Activated CD8-positive, alpha-beta T cell treated with anti-CD3 and anti-CD28 coated beads, Interleukin-2, amount 10 ng/mL, durations not matched to agents 7 days and 5 days (primary cell): ENCODE data around the gene GSE1. TPM values are rescaled to one million over a fixed set of nuclear protein-coding genes. Genes with fewer than 3 reads are reported as not detected.

Experiments
- ATAC-seq: fragments of 150-1000 bp; cut with Tn5 transposase; one replicate; pipeline ENCODE4 v1.10.0; 2021; ENCODE audit warnings: moderate library complexity
- CTCF ChIA-PET: fragments of 350-600 bp; sonication (Branson Sonifier 250); formaldehyde crosslinking; loops from one replicate; lab custom pipeline; 2021; ENCODE audit warnings: antibody characterized with exemption; lab: Charles Lee
- POLR2A ChIA-PET: fragments of 350-600 bp; sonication (Branson Sonifier 250); formaldehyde crosslinking; loops from one replicate; lab custom pipeline; 2021; ENCODE audit warnings: antibody characterized with exemption; lab: Charles Lee
- DNase-seq: peaks from one replicate; pipeline ENCODE4 v3.0.0-alpha.2; 2020
- H3K27ac Mint-ChIP-seq: one replicate; pipeline ENCODE4 v1.8.0; 2021; ENCODE audit warnings: mild to moderate bottlenecking, mixed read lengths
- H3K27me3 Mint-ChIP-seq: one replicate; pipeline ENCODE4 v1.8.0; 2021; ENCODE audit warnings: low read depth, mixed read lengths
- H3K36me3 Mint-ChIP-seq: one replicate; pipeline ENCODE4 v1.8.0; 2021; ENCODE audit warnings: low read depth, mixed read lengths
- H3K4me1 Mint-ChIP-seq: one replicate; pipeline ENCODE4 v1.8.0; 2021; ENCODE audit warnings: low read depth, mixed read lengths
- H3K4me3 Mint-ChIP-seq: one replicate; pipeline ENCODE4 v1.8.0; 2021; ENCODE audit warnings: mild to moderate bottlenecking, mixed read lengths
- H3K9me3 Mint-ChIP-seq: one replicate; pipeline ENCODE4 v1.8.0; 2022; ENCODE audit warnings: mixed read lengths; ENCODE audit not compliant: insufficient read depth
- total RNA-seq, 2 experiments: library from RNA; stranded (reverse); gene quantifications; one replicate each; pipeline ENCODE4 v1.2.3, GENCODE V29; 2021

The GSE1 gene
- total RNA-seq, 2 experiments from 2014 or later, result 48.9 to 51.4 TPM

DNA sequence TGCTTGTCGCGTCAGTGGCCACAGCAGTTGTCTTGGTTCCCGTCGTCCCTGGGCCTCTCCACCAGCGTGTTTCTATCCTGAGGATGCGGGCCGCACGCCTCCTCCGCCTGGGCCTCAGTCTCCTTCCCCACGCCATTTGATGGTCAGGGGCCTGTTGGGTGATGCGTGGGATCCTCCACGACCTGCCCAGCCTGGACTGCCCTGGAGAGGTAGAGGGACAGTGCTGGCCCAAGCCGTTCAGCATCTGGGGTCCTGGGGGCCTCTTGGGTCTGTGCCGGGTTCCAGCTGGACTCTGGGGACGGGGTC lies 20.3 kb downstream of the GSE1 start:
- Mint-ChIP-seq H3K27ac (no peak overlapping the region), H3K4me3 (no peak overlapping the region), H3K36me3 (peaks cover 20% of the 10 kb centered on the region), H3K4me1 (peaks cover 9% of the 10 kb centered on the region), H3K9me3 (peaks cover 16% of the 10 kb centered on the region), H3K27me3 (no peaks in the 10 kb centered on the region)
- ChIA-PET POLR2A (no interaction called here), CTCF (no interaction called here)
- DNase-seq (no peak), ATAC-seq (no peak)

DNA sequence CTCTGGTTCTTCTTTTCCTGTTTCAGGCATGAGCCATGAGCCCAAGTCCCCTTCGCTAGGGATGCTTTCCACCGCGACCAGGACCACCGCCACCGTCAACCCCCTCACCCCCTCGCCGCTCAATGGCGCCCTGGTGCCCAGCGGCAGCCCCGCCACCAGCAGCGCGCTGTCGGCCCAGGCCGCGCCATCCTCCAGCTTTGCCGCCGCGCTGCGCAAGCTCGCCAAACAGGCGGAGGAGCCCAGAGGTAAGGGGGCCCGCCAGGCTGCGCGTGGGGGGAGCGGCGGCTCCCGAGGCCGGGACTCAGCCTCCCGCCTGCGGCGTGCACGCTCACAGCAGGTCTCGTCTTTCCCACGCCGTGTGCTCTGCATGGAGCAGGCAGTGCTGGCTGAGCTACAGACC lies 20.8 kb downstream of the GSE1 start:
- Mint-ChIP-seq H3K4me3 (no peak overlapping the region), H3K4me1 (peaks cover 6% of the 10 kb centered on the region), H3K36me3 (peaks cover 15% of the 10 kb centered on the region), H3K9me3 (peaks cover 11% of the 10 kb centered on the region), H3K27ac (no peak overlapping the region), H3K27me3 (no peaks in the 10 kb centered on the region)
- ATAC-seq (no peak), DNase-seq (no peak)
- ChIA-PET POLR2A (no interaction called here), CTCF (no interaction called here)

DNA sequence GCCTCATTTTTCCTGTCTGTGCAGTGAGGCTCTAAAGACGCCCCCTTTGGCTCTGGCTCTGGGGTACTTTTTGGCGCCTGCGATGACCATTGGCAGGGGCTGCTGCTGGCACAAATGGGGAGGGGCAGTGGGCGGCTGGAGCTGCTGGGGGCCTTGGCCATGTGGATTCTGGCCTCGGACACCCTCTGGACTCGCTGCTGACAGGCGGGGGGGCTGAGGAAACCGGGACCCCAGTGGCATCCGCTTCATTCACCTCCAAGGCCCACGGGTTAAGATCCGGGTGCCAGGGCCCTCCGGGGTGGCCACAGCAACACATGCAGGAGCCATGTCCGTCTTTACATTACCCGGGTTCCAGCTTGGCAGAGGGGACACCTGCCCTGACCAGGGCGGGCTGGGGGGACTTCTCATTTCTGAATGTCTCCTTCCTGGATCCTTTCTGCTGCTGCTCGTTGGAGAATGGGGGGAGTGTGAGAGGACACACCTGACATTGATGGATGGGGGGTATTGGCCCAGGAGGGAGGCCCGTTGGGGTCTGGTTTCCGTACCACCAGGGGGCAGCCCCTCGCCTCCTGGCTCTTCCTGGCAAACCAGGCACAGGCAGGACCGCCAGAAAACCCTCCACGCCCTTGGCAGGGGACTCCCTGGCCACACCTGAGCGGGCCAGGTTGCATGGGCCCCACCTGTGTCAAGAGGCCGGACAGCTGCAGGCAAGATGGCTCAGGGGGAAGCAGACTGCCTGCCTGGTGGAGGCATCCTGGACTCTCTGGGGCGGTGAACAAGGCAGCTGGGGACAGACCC lies 21.8 kb downstream of the GSE1 start:
- Mint-ChIP-seq H3K36me3 (peaks cover 5% of the 10 kb centered on the region), H3K9me3 (peaks cover 1% of the 10 kb centered on the region), H3K27ac (no peak overlapping the region), H3K4me1 (peaks cover 3% of the 10 kb centered on the region), H3K4me3 (no peak overlapping the region), H3K27me3 (no peaks in the 10 kb centered on the region)
- DNase-seq, result no peak
- ChIA-PET CTCF (interaction anchor here (1.0 kb wide), 1 partner anchor 19 kb away, joined by 3 read pairs; no protein-coding TSS in a partner anchor), POLR2A (interaction anchor here (0.6 kb wide), 2 partner anchors 14 to 15 kb away, joined by 3 read pairs; no protein-coding TSS in a partner anchor)
- ATAC-seq, result no peak

DNA sequence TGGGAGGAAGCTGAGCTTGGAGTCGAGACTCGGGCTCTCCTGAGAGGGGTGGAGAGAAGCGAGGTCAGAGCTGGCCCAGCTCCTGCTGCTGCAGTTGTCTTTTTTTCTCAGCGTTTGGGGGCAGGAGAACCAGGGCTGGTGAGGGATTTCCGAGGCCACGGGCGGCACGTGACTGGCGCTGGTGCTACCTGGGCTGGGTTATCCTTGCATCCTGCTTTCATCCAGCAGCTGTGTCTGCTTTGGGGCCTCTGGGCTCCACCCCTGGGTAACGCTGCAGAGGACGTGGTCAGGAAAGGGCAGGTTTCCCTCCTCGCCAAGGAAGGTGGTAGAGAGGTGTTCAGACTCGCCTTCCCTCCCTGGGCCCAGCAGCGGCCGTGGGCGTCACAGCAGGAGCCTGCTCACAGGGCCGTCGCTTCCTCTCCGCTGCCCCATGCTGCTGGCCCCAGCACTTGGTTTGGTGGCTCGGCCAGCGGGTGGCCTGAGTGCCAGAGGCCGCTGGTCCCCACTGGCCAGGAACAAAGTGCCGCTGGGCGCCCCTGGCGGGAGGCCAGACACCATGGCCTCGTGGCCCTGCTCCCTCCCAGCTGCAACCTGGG lies 22.5 kb downstream of the GSE1 start:
- CTCF ChIA-PET, result interaction anchor here (3.2 kb wide), 1 partner anchor 20 kb away, joined by 9 read pairs; no protein-coding TSS in a partner anchor
- Mint-ChIP-seq H3K27me3 (no peaks in the 10 kb centered on the region), H3K4me3 (no peak overlapping the region), H3K27ac (no peak overlapping the region), H3K4me1 (peaks cover 3% of the 10 kb centered on the region), H3K36me3 (peaks cover under 1% of the 10 kb centered on the region), H3K9me3 (no peaks in the 10 kb centered on the region)
- POLR2A ChIA-PET, result interaction anchor here (0.6 kb wide), 1 partner anchor 14 kb away, joined by 3 read pairs; no protein-coding TSS in a partner anchor
- ATAC-seq (no peak), DNase-seq (no peak)

DNA sequence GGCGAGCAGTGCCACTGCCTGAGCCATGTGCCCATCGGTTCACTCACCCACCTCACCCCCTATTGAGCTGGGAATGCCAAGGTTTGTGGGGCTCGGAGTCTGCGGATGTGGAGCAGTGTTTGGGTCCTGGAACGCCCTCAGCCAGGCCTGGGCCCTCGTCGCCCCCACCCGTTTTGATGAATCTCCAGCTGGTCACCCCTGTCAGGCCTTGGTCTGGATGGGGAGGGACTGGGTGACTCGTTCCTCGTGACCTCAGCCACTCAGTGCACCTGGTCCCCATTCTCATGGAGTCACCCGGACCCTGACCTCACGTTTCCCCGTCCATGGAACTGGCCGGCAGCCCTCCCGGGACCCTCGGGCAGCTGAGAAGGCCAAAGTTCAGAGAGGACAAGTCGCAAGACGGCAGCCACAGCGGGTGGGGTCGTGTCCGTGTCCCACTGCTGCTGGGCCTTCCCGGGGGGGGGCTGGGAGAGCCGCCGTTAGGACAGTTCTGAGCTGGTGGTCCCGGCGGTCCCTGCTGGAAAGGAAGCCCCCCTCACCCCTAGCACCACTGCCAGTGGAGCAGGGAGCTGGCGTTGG lies 23.2 kb downstream of the GSE1 start:
- ChIA-PET POLR2A (no interaction called here), CTCF (interaction anchor here (3.2 kb wide), 1 partner anchor 20 kb away, joined by 9 read pairs; no protein-coding TSS in a partner anchor)
- DNase-seq, result no peak

DNA sequence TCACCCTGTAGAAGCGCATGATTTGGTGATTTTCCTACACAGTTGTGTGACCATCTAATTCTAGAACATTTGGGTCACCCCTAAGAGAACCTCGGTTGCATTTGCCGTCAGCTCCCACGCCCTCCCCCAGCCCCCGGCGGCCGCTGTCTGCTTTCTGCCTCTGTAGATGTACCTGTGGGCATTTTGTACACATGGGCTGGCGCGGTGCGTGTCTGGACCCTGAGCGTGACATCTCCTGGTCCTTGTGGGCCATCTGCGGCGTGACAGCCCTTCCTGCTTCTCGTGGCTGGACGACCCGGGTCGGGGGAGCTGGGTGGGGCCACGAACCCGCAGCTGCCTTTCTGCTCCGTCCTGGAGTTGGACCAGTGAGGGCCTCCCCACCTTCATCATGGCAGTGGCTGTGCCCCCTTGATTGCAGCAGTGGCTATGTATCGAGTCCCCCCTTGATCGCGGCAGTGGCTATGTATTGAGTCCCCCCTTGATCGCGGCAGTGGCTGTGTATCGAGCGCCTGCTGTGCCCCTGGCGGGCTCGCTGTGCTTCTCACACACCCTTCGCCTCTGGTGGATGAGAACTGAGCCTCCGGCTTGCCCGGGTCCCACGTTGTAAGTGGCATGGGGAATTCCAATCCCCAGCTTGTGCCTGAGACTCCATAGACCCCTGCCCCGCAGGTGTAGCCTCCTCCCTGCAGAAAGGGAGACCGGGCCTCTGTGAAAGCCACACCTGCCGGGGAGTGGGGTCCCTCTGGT lies 24.1 kb downstream of the GSE1 start:
- Mint-ChIP-seq H3K27me3 (no peaks in the 10 kb centered on the region), H3K9me3 (no peaks in the 10 kb centered on the region), H3K27ac (no peak overlapping the region), H3K4me3 (no peak overlapping the region), H3K36me3 (no peaks in the 10 kb centered on the region), H3K4me1 (peaks cover 3% of the 10 kb centered on the region)
- ATAC-seq (no peak), DNase-seq (no peak)
- ChIA-PET CTCF (interaction anchor here (3.2 kb wide), 1 partner anchor 21 kb away, joined by 9 read pairs; no protein-coding TSS in a partner anchor), POLR2A (no interaction called here)

More for the DNA sequence above, 23.2 kb downstream of the GSE1 start:
- peaks cover 3% of the 10 kb centered on the region for H3K4me1 Mint-ChIP-seq
- H3K4me3 Mint-ChIP-seq, result no peak overlapping the region
- no peaks in the 10 kb centered on the region for H3K36me3 Mint-ChIP-seq
- H3K9me3 Mint-ChIP-seq, result no peaks in the 10 kb centered on the region
- ATAC-seq, result no peak
- no peak overlapping the region for H3K27ac Mint-ChIP-seq
- no peaks in the 10 kb centered on the region for H3K27me3 Mint-ChIP-seq

DNA sequence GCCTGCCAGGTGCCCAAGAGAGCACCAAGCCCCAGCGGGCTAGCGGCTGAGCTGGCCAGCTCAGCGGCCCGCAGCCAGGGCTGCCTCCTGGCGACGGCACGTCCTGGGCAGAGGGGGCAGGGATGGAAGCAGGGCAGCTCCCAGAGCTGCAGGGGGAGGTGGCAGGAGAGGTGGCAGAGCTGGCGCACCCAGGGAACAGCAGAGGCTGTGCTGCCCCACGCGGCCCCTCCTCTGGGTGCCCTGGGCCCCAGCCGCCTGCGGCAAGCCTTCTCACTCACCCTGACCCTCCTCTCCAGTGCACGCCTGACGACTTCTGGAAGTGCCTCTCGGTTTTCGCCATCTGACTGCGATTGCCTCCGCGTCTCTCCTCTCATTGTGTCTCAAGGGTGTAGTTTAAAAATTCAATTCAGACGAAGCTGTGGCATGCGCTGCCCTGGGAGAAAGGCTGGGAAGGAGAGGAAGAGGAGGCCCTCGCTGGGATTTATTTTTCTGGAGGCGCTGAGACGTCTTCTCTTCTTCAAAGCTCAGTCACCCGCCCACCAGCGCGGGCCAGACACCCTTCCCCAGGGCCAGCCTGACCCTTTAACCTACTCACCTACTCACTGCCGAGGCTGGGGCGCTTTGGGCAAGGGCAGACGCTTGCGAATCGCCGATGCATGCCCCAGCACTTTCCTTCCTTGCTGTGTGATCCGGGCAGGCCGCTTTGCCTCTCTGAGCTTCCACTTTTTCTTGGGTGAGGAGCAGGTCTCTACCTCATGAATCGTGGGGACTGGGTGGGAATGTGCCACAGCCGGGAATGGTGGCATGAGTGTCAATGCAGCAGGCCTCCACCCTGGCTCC lies 24.9 kb downstream of the GSE1 start:
- no peak for ATAC-seq
- ChIA-PET POLR2A (no interaction called here), CTCF (interaction anchor here (3.2 kb wide), 1 partner anchor 22 kb away, joined by 9 read pairs; no protein-coding TSS in a partner anchor)
- no peak overlapping the region for H3K4me3 Mint-ChIP-seq
- no peaks in the 10 kb centered on the region for H3K36me3 Mint-ChIP-seq
- H3K9me3 Mint-ChIP-seq, result no peaks in the 10 kb centered on the region
- peaks cover 3% of the 10 kb centered on the region for H3K4me1 Mint-ChIP-seq
- H3K27ac Mint-ChIP-seq, result no peak overlapping the region
- no peaks in the 10 kb centered on the region for H3K27me3 Mint-ChIP-seq
- no peak for DNase-seq

DNA sequence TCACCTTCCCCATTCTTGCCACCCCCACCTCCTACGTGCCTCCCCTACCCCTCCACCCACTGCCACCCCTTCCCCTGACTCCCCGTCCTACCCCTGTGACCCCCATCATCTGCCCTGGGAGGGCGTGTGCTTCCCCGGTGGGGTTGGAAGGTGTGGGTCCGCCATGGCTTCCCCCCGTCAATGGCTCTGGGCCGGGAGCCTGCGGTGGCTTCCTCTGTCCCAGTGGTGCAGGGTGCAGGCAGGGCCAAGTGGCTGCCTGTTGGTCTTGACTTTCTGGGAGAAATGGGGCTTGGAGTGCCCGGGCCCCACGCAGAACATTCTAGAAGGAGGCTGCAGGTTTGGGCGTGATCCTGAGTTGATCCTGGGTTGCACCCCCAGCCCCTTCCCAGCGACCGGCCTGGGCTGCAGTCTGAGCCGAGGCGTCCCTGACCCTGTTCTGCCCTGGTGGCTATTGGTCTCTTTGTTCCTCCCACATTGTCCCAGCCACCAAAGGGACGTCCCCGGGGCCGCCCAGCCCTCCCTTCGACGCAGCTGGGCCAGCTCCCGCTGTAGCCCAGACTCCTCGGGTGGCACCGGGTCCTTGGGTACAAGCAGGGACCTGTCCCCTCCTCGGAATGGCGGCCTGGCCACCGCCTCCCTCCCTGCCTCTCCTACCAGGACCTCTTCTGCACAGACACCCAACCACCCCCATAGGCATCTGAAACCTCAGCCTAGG lies 25.7 kb downstream of the GSE1 start:
- Mint-ChIP-seq H3K4me3 (no peak overlapping the region), H3K36me3 (no peaks in the 10 kb centered on the region), H3K9me3 (no peaks in the 10 kb centered on the region), H3K4me1 (peaks cover 3% of the 10 kb centered on the region), H3K27ac (no peak overlapping the region), H3K27me3 (no peaks in the 10 kb centered on the region)
- CTCF ChIA-PET, result interaction anchor here (3.2 kb wide), 1 partner anchor 23 kb away, joined by 9 read pairs; no protein-coding TSS in a partner anchor
- ATAC-seq, result no peak
- DNase-seq, result no peak
- POLR2A ChIA-PET, result interaction anchor here (0.6 kb wide), 1 partner anchor 11 kb away, joined by 3 read pairs; no protein-coding TSS in a partner anchor

DNA sequence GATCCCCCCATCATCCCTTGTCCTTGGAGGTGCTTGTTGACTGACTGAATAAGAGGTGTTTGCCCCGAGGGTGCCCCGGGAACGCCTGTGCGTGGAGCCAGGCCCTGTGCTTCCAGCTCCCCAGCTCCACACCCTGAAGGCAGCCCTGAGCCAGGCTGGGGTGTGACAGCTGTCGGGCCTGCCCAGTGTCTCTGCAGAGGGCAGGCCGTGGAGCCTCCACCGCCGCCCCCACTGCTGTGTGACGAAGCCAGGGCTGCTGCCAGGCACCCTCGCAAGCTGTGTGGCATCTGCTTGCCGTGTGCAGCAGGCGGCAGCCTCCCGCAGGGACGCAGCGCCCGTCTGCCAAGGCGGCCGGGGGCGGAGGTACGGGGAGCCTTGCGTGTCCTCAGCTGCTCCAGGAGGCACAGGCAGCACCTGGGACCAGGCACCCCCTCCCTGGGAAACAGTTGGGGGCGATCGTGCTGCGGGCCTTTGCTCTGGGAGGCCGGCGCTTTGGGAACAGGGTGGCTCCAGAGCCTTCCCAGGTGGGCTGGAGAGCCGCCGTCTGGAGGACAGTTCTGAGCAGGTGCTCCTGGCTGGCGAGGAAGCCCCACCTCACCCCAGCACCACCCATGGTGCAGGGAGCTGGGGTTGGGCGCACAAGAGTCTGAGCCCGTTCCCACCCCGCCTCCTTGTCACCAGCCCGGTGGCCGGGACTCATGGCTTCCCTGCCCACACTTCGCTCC lies 26.6 kb downstream of the GSE1 start:
- POLR2A ChIA-PET, result no interaction called here
- Mint-ChIP-seq H3K36me3 (no peaks in the 10 kb centered on the region), H3K4me1 (peaks cover 9% of the 10 kb centered on the region), H3K4me3 (no peak overlapping the region), H3K9me3 (no peaks in the 10 kb centered on the region), H3K27me3 (no peaks in the 10 kb centered on the region), H3K27ac (no peak overlapping the region)
- CTCF ChIA-PET, result no interaction called here
- ATAC-seq (no peak), DNase-seq (no peak)

DNA sequence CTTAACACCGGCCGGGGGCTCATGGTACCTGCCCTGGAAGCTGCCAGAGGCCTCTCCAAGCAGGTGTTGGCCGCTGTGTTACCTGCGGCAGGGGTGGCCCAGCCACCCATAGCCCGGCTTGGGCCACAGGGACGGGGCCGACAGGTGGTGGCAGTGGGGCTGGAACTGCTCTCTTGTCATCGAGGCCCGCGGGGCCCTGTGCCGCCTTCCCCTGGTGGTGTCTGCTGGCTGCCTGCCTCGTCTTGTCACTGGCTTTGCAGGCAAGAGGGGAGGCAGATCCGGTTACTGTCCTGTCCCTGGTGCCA lies 27.1 kb downstream of the GSE1 start:
- DNase-seq, result no peak
- peaks cover 14% of the 10 kb centered on the region for H3K4me1 Mint-ChIP-seq
- H3K27me3 Mint-ChIP-seq, result no peaks in the 10 kb centered on the region

More for the DNA sequence above, 27.1 kb downstream of the GSE1 start:
- CTCF ChIA-PET, result no interaction called here
- POLR2A ChIA-PET, result no interaction called here
- no peak for ATAC-seq
- H3K36me3 Mint-ChIP-seq, result no peaks in the 10 kb centered on the region
- H3K9me3 Mint-ChIP-seq, result no peaks in the 10 kb centered on the region
- H3K4me3 Mint-ChIP-seq, result no peak overlapping the region
- no peak overlapping the region for H3K27ac Mint-ChIP-seq
